Activated T-helper 9 cell treated with anti-CD3 and anti-CD28 coated beads, Interleukin-2, amount 50 U/mL, for 16 hours (primary cell): Measurements from ENCODE around the gene MOB3A.
"Not testable (repeated sequence)": the region's sequence is repeated elsewhere in the genome, so short reads cannot be mapped to it uniquely, and the experiment has no call there.

Experiments
- DNase-seq: peaks from one replicate; pipeline ENCODE4 v3.0.0-alpha.2; 2020; ENCODE audit warnings: low read depth

The MOB3A gene

DNA sequence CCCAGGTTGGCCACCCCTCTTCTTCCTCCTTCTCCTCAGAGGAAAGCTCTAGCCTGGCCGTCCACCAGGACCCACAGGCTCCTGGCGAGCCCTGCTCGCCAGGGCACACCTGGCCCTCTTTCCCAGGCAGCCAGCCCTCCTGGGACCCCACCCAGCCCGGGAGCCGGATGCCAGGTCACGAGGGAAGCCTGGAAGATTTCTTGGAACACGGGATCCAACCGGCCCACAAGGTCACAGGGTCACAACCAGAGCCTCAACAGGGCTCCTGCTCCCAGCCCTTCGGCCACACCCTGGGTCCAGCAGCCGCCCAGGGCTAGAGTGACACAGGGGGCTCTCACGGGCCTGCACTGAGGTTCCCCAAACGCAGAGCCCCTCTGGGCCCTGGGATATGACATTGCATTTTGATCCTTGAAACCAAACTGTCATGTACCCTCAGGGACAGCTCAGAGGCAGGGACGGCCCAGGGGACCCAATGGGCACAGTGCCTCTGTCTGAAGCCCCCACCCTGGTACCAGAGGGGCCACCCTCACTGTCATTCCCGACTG, 50.6 kb downstream of the MOB3A start:
- DNase-seq = no peak

DNA sequence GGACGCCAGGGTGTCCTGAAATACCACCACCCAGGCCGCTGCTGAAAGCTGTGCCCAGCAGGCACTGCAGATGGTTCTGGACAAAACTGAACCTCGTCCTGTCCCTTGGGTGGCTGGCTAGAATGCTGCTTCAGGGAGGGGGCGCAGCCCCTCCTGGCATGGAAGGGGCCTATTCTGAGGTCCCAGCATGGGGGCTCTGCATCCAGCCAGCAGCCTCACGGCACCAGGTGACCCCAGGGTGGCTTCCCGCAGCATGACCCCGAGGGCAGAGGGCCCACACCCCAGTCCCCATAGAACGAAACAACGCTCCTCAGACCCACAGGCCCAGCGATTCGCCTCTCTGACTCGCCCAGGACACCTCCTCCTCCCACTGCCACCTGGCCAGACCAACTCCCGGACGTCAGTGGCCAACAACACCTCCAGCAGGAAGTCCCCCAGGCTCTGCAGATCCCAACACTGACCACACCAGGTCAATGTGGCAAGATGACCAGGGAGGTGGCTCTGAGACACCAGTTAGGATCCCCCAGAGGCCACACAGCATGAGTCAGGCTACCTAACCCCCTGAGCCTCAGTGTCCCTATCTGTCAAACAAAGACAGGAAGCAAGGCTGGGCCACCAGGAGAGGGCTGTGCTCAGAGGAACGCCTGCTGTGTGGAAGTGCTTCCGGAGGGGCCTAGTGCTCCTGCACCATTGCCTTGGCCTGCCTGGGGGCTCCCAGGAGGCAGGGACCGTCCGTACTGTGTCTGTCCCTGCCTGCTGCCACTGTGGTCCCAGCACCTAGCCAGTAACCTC, 51.2 kb downstream of the MOB3A start:
- no peak for DNase-seq

DNA sequence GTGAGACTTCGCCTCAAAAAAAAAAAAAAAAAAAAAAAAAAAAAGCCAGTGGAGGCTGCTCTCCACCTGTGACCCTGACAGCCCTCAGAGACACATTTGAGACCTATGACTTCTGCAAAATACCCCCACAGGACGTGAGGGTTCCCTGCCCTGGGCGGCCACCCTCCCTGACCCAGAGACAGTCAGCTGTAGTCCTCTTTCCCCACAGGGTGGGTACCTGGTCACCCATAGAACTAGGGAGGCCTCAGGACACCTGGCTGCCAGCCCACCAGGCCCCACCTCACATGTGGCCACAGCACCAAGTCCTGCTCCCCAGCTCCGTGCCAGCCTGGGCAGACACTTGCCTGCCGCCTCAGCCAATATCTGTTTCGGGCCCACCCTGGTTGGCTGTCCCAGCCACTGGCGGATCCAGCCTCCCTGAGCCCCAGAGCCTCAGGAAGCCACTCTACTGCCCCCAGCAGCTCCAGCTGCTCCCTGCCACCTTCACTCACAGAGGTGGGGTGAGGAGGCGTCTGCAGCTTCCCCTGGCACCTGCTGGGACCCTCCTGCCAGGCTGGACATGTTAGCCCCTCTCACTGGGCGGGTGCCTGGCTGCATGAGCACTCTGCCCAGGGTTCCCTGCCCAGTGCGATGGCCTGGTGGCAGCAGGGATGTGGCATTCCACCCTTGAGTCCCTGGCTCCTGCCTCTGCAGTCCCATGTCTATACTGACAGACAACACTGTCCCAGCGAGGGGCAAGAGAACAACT, 52.0 kb downstream of the MOB3A start:
- no peak for DNase-seq

- DNase-seq = no peak
Measured at GRCh38 chr19:2043251-2043641, 52.9 kb downstream of the MOB3A start.

DNA sequence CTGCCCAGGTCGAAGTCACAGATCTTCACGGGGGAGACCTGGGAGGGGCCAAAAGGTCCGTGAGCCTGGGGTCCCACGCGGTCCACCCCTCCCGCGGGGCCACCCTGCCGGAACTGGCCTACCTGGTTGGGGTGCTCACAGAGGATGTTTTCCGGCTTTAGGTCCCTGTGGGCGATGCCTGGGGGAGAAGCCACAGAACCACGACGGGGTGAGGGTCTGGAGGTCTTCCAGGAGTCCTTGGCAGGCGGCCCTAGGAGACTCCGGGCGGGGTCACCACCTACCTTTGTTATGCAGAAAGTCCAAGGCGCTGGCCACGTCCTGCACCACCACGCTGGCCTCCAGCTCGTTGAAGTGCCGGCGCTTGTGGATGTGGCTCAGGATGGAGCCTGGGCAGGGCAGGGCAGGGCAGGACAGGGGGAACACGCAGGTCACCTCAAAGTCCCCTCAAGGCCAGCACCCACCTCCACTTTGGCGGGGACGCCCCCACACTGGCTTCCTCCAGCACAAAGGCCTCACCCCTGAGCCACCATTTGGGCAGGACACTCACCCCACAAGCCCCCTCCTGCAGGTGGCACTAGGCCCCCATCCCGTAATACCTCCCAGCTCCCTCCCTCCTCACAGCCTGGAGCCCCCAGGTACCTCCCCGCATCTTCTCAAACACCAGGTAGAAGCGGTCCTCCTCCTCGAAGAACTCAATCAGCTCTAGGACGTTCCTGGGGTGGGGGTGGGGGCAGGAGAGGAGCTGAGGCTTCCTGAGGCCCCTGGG, 53.5 kb downstream of the MOB3A start:
- no peak for DNase-seq

DNA sequence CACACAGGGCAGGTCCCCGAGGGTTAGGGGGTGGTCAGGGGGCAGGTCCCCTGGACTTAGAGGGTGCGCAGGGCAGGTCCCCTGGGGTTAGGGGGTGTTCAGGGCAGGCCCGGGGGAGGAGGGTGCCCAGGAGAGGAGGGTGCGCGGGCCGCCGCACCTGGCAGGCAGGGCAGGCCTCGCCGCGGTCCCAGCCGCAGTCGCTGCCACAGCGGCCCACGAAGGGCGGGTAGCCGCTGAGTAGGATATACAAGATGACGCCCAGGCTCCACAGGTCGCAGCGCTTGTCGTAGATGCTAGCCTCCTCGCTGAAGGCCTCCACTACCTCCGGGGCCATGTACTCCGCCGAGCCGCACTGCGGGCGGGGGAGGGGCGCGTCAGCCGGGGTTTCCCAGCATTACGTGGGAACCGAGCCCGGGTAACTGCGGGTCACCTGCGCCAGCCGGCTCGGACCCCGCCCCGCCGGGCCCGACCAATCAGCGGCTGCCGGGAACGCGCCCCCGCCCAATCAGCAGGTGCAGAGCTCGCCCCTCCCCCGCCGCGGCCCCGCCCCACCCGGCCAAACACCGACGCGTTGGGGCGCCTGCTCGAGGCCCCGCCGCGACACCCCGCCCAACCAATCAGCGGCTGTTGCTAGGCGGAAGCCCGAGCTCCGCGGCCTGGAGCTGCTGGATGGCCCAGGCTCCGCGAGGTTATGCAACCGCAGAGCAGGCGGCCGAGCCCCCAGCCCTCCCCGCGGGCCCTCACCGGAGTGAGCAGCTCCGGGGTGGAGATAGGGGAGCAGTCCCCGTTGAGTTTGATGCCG, 54.2 kb downstream of the MOB3A start:
- peak; percentile 99 for DNase-seq

GRCh38 chr19:2041433-2041682, 54.8 kb downstream of the MOB3A start:
- DNase-seq = no peak

DNA sequence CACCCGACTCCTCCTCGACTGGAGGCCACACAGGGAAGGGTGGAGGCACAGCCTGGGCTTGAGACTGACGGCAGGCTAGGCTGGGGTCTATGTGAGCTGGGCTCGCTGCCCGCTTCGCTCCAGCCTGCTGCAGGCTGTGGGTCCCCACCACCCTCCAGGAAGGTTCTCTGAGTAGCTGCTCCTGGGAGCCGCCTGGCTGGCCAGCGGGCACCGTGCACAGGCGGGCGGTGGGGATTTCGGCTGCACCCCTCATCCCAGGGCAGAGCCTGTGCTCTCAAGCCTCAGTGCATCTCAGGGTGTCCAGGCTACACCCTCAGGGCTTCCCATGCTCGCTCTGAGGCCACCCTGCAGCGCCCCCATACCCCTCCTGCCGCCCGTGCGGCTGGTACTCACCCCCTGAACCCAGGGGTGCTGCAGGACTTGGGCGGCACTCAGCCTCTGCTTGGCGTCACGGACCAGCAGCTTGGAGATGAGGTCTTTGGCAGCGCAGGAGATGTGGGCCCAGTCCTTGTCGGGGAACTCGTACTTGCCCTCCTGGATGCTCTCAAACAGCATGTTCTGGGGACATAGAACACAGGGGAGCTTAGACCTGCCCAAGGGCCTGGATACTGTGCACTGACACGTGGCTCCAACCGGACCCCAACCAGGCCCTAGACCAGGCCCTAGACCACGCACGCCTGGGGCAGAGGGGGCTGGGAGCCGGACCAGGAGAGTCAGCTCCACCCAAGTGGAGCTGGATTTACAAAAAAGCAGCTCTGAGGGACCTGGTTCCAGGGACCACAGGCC, 55.3 kb downstream of the MOB3A start:
- no peak for DNase-seq

DNA sequence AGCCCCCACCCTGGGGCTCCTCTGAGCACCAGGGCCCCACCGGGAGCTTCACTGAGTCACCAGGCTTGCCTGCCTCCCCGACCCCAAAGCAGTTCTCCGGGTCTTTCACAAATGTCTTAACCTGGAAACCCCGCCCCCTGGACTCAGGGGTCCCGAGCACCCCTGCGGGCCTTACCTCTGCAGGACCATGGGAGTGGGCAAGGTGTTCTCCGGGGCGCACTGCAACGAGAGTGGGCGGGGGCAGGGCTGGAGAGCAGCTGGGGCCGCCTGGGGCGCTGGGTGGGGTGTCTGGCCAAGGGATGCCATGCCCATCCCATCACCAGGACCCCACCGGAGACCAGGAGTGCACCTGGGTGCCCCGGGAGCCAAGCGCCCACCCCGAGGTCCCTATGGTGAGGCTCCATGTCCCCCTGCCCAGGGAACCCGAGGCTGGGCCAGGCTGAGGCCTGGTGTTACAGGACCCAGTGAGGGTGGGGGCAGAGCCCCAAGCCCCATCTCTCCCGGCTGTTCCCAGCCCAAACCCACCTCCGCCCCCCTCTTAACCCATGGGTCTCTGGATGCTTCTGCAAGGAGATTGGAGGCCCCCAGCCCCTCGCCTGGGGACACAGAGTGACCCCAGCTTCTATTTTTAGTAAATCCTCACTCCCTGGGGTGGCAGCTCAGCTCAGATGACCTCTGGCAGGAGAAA, 56.0 kb downstream of the MOB3A start:
- no peak for DNase-seq

DNA sequence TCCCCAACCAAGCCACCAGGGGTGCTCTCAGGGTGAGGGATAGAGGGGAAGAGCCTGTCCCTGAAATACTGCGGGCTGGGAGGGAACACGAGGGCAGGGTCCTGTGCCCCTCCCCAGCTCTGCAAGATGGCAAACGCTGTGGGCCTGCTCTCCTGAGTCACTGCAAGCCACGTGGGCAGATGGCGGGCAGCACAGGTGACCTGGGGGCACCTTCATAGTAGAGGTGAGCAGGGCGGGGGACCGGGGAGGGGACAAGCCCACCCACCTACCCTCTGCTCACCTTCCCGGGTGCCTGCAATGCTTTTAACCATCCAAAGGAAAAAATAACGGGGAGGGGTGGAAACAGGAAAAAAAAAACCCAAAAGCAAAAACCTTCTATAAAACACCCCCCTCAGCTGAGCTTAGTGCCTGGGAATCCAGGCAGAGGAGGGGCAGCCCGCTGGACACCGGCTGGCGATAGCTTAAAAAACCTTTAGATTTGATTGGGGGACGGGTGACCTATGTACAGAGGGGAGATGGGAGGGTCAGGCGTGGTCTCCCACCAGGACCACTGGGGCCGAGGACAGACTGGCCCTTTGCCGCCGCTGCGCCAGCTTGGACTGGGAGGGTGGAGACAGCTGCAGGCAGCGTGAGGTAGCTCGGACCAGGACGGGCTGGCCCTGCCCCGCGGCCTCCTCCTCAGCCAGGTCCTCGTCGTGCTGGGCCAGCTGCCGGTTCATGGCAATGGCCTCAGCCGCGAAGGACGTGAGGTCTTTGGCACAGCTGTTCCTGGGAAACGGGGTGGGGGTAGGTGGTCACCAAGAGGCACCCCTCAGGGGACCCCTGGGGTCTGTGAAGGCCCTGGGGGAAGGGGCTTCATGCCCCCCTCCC, 56.8 kb downstream of the MOB3A start:
- DNase-seq = no peak

DNA sequence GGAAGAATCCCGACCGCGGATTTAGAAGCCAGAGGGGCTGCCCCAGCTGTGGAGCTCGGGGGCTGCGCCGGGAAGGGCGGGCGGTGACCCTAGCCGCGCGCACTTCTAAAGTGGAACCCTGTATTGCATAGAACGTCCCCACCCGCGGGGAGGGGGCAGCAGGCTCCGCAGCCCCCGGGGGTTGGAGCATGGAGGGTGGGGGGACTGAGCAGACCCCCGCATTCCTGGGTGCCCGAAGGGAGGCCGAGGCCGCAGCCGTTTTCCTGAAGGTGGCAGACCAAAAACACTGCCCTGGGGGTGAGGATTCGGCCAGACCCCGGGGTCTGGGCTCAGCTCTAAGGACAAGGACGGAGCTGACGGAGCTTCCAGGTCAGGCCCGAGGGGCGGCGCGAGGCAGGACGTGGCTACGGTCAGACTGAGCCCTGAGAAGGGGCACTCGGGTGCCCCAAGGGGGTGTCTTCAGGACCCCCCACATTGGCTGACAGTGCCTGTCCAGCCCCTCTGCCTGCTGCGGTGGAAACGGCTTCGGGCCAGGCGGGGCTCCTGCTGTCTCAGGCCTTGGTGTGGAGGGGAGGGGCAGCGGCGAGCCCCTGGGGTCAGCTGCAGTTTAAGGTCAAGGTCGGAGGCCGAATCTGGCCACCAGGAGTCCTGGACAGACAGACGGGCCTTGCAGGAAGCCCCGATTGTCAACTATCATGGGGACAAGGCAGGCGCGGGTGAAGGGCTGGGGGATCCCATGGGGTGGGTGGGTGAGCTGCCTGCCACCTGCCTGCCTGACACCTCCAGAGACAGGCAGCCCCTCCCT, 57.6 kb downstream of the MOB3A start:
- DNase-seq = no peak

DNA sequence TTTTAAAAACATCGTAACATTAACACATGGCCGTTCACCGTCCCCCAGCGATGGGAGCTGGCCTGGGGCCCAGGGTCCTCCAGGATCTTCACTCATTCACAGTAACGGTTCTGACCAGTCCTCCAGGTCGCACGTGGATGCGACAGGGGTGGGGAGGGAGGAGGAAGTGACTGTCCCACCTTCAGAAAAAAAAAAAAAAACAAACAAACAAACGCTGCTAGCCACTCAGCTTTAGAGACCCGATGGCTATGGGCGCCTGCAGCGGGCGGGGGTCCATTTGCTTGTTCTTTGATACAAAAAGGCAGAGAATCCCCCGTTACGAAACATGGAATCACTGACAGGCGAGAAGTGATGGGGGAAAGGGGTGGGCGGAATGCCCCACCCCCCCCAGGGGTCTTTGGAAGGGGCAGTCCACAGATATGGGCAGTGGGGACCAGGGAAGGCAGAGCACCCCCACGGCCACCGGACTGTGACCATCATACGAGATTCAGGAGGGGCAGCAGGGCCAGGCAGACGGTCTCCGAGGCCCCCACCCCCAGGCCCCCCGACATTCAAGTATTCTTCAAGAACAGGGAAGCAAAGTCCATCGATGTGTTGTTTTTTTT, 58.4 kb downstream of the MOB3A start:
- no peak for DNase-seq

DNA sequence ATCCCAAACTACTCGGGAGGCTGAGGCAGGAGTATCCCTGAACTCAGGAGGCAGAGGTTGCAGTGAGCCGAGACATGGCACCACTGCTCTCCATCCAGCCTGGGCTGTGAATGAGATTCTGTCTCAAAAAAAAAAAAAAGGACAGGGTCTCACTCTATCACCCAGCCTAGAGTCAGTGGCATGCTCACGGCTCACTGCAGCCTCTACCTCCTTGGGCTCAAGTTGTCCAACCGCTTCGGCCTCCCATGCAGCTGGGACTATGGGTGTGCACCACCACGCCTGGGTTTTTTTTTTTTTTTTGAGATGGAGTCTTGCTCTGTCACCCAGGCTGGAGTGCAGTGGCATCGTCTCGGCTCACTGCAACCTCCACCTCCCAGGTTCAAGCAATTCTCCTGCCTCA, 59.7 kb downstream of the MOB3A start:
- no peak for DNase-seq

GRCh38 chr19:2035590-2035991, 60.5 kb downstream of the MOB3A start:
- no peak for DNase-seq

GRCh38 chr19:2034729-2035589, 61.2 kb downstream of the MOB3A start:
- DNase-seq = no peak

DNA sequence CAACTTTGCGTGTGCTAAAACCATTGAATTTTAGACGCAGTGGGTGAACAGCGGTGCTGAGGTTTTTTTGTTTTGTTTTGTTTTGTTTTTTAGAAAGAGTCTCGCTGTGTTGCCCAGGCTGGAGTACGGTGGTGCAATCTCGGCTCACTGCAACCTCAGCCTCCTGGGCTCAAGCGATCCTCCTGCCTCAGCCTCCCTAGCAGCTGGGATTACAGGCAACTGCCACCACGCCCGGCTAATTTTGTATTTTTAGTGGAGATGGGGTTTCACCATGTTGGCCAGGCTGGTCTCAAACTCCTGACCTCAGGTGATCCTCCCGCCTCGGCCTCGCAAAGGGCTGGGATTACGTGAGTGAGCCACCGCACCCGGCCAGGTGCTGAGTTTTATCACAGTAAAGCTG, 61.9 kb downstream of the MOB3A start:
- DNase-seq = not testable (repeated sequence)

- DNase-seq = no peak
Measured at GRCh38 chr19:2033825-2034159, 62.3 kb downstream of the MOB3A start.
